GM23248 (cell line): ENCODE measurements around the gene TPM4.

Source experiments
- EZH2 ChIP-seq: fragments of 200-600 bp; sonication (generic); IDR thresholded peaks from 2 replicates; pipeline ENCODE4 v1.6.1; 2018; ENCODE audit warnings: antibody characterized with exemption, mild to moderate bottlenecking; ENCODE audit not compliant: insufficient read depth, poor library complexity, severe bottlenecking
- EZH2phosphoT487 ChIP-seq: fragments of 200-600 bp; sonication (generic); IDR thresholded peaks from 2 replicates; pipeline ENCODE4 v1.6.1; 2018; ENCODE audit warnings: antibody characterized with exemption, moderate library complexity, mild to moderate bottlenecking, low read depth; ENCODE audit not compliant: insufficient read depth

- no peak for TF ChIP-seq EZH2phosphoT487
- TF ChIP-seq EZH2: no peak
Observed at GRCh38 chr19:16133818-16134217, 57.5 kb downstream of the TPM4 start.
